ENCODE data around the gene KCTD15. TPM values are rescaled to one million over a fixed set of nuclear protein-coding genes. Genes with fewer than 3 reads are reported as not detected.
A peak's percentile ranks its signal among the peaks of the same experiment; 100 is the strongest.

The KCTD15 gene, protein sequence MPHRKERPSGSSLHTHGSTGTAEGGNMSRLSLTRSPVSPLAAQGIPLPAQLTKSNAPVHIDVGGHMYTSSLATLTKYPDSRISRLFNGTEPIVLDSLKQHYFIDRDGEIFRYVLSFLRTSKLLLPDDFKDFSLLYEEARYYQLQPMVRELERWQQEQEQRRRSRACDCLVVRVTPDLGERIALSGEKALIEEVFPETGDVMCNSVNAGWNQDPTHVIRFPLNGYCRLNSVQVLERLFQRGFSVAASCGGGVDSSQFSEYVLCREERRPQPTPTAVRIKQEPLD
- 13.6 and 16.3 TPM in 2 replicates for total RNA-seq (2012; rRNA removed)
- 19.6 and 22.5 TPM in 2 replicates for polyA plus RNA-seq (2012; rRNA removed)
- polyA plus RNA-seq (2012; cell fraction: cytosol; rRNA removed), result 12.0 and 16.7 TPM in 2 replicates
- 54.5 and 105 TPM in 2 replicates for polyA plus RNA-seq (2012; cell fraction: nucleus; rRNA removed; ENCODE audit: low replicate concordance)
- percentile 60 among the genes with signal in this experiment for Bru-seq, nascent RNA
- percentile 60 among the genes with signal in this experiment for BruChase-seq, experiment 1, labeled RNA remaining after a 6-hour chase
- BruChase-seq, experiment 2, labeled RNA remaining after a 2-hour chase, result percentile 64 among the genes with signal in this experiment
- long read RNA-seq, partial matches to known transcripts, result 14 of 21 reads
- long read RNA-seq, other reads (novel, unspliced or antisense), result 4 of 21 reads

DNA sequence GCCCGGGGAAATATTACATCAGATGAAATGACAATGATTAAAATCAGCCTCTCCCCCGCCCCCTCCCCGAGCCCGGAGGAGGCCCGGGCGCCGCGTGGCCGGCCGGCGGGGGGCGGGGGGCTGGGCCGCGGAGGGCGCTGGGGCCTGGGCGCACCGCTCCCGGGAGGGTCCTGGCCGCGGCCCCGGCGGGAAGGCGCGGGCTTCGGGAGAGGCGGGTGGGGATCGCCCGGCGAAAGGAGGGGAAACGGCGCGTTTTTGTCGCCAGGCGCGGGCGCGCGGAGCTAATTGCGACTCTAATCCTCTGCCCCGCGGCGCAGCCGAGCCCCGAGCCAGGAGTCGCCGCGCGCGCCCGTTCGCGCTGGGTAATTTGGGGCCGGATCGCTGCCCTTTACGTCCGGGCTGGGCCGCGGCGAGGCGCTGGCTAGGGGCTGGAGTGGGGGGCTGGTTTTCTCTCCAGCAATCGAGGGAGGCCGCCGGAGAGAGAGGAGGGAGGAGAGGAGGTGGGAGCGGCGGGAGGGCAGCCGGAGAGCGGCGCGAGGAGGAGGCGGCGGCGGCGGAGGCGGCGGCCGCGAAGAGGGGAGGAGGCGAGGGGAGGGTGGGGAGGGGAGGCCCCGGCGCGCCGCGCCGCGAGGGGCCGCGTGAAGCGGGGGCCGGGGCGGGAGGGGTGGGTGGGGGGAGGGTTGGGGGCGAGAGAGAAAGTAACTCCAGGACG is at the start of gene KCTD15:
TSS of gene KCTD15 (plus strand) at position 707 of the 712 bp plus-strand sequence. CDS start 3,585 bp downstream, outside the sequence.
- Histone ChIP-seq H2AK9ac (replicated peaks; ENCODE audit: low read depth, low read length, poor library complexity) (peak within 1 kb of the TSS; percentile 85), H3K4ac (ENCODE audit: low read depth, low read length) (peak within 1 kb of the TSS; percentile 79), H2BK15ac (ENCODE audit: low read depth, low read length) (no peak within 1 kb of the TSS), H3K18ac (ENCODE audit: low read depth, low read length) (peak within 1 kb of the TSS; percentile 4; the same call in 1 of the 2 replicates), H3K27ac (ENCODE audit: insufficient read depth, low read length) (peak within 1 kb of the TSS; percentile 87), H4K20me1 (ENCODE audit: insufficient read depth, low read length) (peaks cover 4% of the 10 kb centered on the region; the same call in 1 of the 2 replicates), H3K4me1 (ENCODE audit: control insufficient read depth, insufficient read depth, low read length) (peaks cover 2% of the 10 kb centered on the region; the same call in 1 of the 2 replicates), H2AK5ac (ENCODE audit: low read depth, low read length) (no peak within 1 kb of the TSS), H3K4me3 (ENCODE audit: insufficient read depth, low read depth, low read length) (peak within 1 kb of the TSS; percentile 63), H2AFZ (replicated peaks; ENCODE audit: low read length, poor library complexity) (peak within 1 kb of the TSS; percentile 95), H3K9ac (ENCODE audit: low read depth, low read length) (peak within 1 kb of the TSS; percentile 77), H3K56ac (ENCODE audit: extremely low read depth, insufficient read depth, low read length) (peak within 1 kb of the TSS; percentile 32; the same call in 1 of the 2 replicates), H2BK20ac (ENCODE audit: low read depth, low read length) (no peak within 1 kb of the TSS), H3K9me3 (ENCODE audit: control insufficient read depth, insufficient read depth, low read length) (no peaks in the 10 kb centered on the region), H4K5ac (ENCODE audit: low read depth, low read length) (no peak within 1 kb of the TSS; the same call in 1 of the 2 replicates), H2BK5ac (ENCODE audit: low read depth, low read length, poor library complexity, severe bottlenecking) (peak within 1 kb of the TSS; percentile 21), H3K27me3 (ENCODE audit: control insufficient read depth, insufficient read depth, low read length) (peaks cover 7% of the 10 kb centered on the region), H3K36me3 (ENCODE audit: control insufficient read depth, insufficient read depth, low read length) (peaks cover 9% of the 10 kb centered on the region; the same call in 1 of the 2 replicates), H3K14ac (replicated peaks; ENCODE audit: low read depth, low read length) (peak within 1 kb of the TSS; percentile 65; the same call in 1 of the 2 replicates), H4K8ac (ENCODE audit: low read depth in 2 of 2, low read length in 2 of 2) (peak within 1 kb of the TSS; percentile 28 to 74; a peak in 3 of 4 replicates), H2BK120ac (ENCODE audit: low read depth, low read length) (peak within 1 kb of the TSS; percentile 38; the same call in 1 of the 2 replicates), H3K23ac (ENCODE audit: low read depth, low read length) (peak within 1 kb of the TSS; percentile 19; the same call in 1 of the 2 replicates), H3K79me1 (ENCODE audit: low read depth in 1 of 2, low read length in 2 of 2) (peaks cover 0 to 5% of the 10 kb centered on the region in 2 experiments; a peak in 1 of 4 replicates), H3K4me2 (ENCODE audit: low read depth, low read length) (peak within 1 kb of the TSS; percentile 74), H3K9me1 (ENCODE audit: insufficient read depth, low read length) (no peaks in the 10 kb centered on the region), H4K91ac (ENCODE audit: insufficient read depth, low read depth, low read length) (peak within 1 kb of the TSS; percentile 45; the same call in 1 of the 2 replicates)
- WGBS, 2 experiments (ENCODE audit: extremely low coverage in 2 of 2, insufficient read length in 1 of 2), result 0% methylated on average over 17 of the region's 92 CpGs; no CpG with 5 or more reads in 1 of the 2 experiments
- TF ChIP-seq CHD1 (IDR thresholded peaks at IDR 0.05; ENCODE audit: low read depth, low read length), result no peak
- no peak for TF ChIP-seq MAFK (IDR thresholded peaks at IDR 0.05; ENCODE audit: low read depth, low read length)
- no peak for TF ChIP-seq RCOR1 (IDR thresholded peaks at IDR 0.05; ENCODE audit: insufficient replicate concordance, low read length)
- no peak for TF ChIP-seq NFE2L2 (IDR thresholded peaks at IDR 0.05; ENCODE audit: low read depth, low read length)
- TF ChIP-seq, protein P1, sequence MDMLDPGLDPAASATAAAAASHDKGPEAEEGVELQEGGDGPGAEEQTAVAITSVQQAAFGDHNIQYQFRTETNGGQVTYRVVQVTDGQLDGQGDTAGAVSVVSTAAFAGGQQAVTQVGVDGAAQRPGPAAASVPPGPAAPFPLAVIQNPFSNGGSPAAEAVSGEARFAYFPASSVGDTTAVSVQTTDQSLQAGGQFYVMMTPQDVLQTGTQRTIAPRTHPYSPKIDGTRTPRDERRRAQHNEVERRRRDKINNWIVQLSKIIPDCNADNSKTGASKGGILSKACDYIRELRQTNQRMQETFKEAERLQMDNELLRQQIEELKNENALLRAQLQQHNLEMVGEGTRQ (IDR thresholded peaks at IDR 0.05; ENCODE audit: low read depth, low read length), result no peak
- no peak for TF ChIP-seq RAD21 (IDR thresholded peaks at IDR 0.05; ENCODE audit: low read length)
- TF ChIP-seq MAZ (IDR thresholded peaks at IDR 0.05; ENCODE audit: borderline replicate concordance, low read depth, low read length), result peak; percentile 2; the same call in 1 of the 2 replicates
- in situ Hi-C loops (cut with MboI; ENCODE audit: low sequenced_read_pairs) (loop anchor here (25.0 kb wide), 1 partner anchor 541 kb away; no protein-coding TSS in a partner anchor), intact Hi-C loops (cut with micrococcal nuclease) (loop anchor here (5.0 kb wide), 1 partner anchor 201 kb away; no protein-coding TSS in a partner anchor), dilution Hi-C loops (cut with HindIII; ENCODE audit: low sequenced_read_pairs, unreplicated experiment) (no loop called here)
- peak; percentile 31 for DNase-seq
- POLR2A ChIA-PET (ENCODE audit: unreplicated experiment), result no interaction called here
- BruUV-seq (replicated peaks), result no TSS peak
- ATAC-seq (ENCODE audit: low read depth), result peak; percentile 34
- CTCF ChIA-PET, result interaction anchor here (0.6 to 2.5 kb wide), 2 partner anchors 18 to 211 kb away, joined by 3 to 10 read pairs; no protein-coding TSS in a partner anchor

All from IMR-90 (cell line).